HG02840 (cell line): Measurements from ENCODE around the gene EHD3.

Source experiments
- ATAC-seq: cut with Tn5 transposase; IDR thresholded peaks from one replicate; pipeline ENCODE4 v1.9.1; 2021; ENCODE audit warnings: mild to moderate bottlenecking, moderate library complexity, moderate number of reproducible peaks; ENCODE audit not compliant: unreplicated experiment, low FRiP score

Gene EHD3

GRCh38 chr2:31253356-31254131 lies 19.6 kb downstream of the EHD3 start:
- ATAC-seq, result no peak

- no peak for ATAC-seq
Observed at GRCh38 chr2:31254237-31255203, 20.6 kb downstream of the EHD3 start.

- peak; percentile 73 for ATAC-seq
Observed at GRCh38 chr2:31255911-31256571, 22.1 kb downstream of the EHD3 start.

- peak; percentile 5 for ATAC-seq
Observed at GRCh38 chr2:31256611-31257382, 22.8 kb downstream of the EHD3 start.

- no peak for ATAC-seq
Observed at GRCh38 chr2:31258351-31258750, 24.4 kb downstream of the EHD3 start.

- ATAC-seq, result no peak
Observed at GRCh38 chr2:31259075-31259474, 25.1 kb downstream of the EHD3 start.

GRCh38 chr2:31260870-31261269 lies 26.9 kb downstream of the EHD3 start:
- no peak for ATAC-seq

GRCh38 chr2:31263636-31264190 lies 29.8 kb downstream of the EHD3 start:
- no peak for ATAC-seq

- ATAC-seq, result no peak
Observed at GRCh38 chr2:31265234-31265633, 31.3 kb downstream of the EHD3 start.

- no peak for ATAC-seq
Observed at GRCh38 chr2:31266804-31267203, 32.9 kb downstream of the EHD3 start.

GRCh38 chr2:31267437-31268120 lies 33.6 kb downstream of the EHD3 start:
- no peak for ATAC-seq

GRCh38 chr2:31268344-31268743 lies 34.4 kb downstream of the EHD3 start:
- no peak for ATAC-seq

GRCh38 chr2:31269087-31269486 lies 35.1 kb downstream of the EHD3 start:
- no peak for ATAC-seq

GRCh38 chr2:31270131-31270530 lies 36.2 kb downstream of the EHD3 start:
- no peak for ATAC-seq

GRCh38 chr2:31270822-31271231 lies 36.9 kb downstream of the EHD3 start:
- ATAC-seq, result no peak

- ATAC-seq, result no peak
Observed at GRCh38 chr2:31271851-31272267, 37.9 kb downstream of the EHD3 start.

GRCh38 chr2:31274401-31275075 lies 40.6 kb downstream of the EHD3 start:
- ATAC-seq, result no peak

GRCh38 chr2:31275976-31276375 lies 42.0 kb downstream of the EHD3 start:
- no peak for ATAC-seq

GRCh38 chr2:31277621-31278020 lies 43.7 kb downstream of the EHD3 start:
- no peak for ATAC-seq
